ENCODE results near the gene TMEM132E. TPM values are rescaled to one million over a fixed set of nuclear protein-coding genes. Genes with fewer than 3 reads are reported as not detected.

TMEM132E gene
- total RNA-seq, 1 experiment from 2014 or later = 0.42 TPM

- no CpG with 5 or more reads among the region's 3 CpGs for WGBS (ENCODE audit: extremely low coverage, insufficient read length, low lambda C conversion rate)
- Histone ChIP-seq H2BK120ac (ENCODE audit: low read depth, low read length, poor library complexity, severe bottlenecking) (no peak overlapping the region), H3K9me3 (ENCODE audit: control insufficient read depth, low read depth, low read length) (no peaks in the 10 kb centered on the region), H3K27ac (ENCODE audit: insufficient read length, low read depth, low read length) (no peak overlapping the region), H3K79me2 (ENCODE audit: insufficient read depth, low read length) (no peaks in the 10 kb centered on the region), H3K27me3 (ENCODE audit: insufficient read depth, low read length) (no peaks in the 10 kb centered on the region; the same call in 1 of the 2 replicates), H4K91ac (ENCODE audit: insufficient read length, low read depth, low read length) (no peak overlapping the region), H3K4me1 (ENCODE audit: insufficient read depth, low read length) (peaks cover 9% of the 10 kb centered on the region; the same call in 1 of the 2 replicates), H3K23ac (ENCODE audit: insufficient read length, low read depth, low read length) (no peak overlapping the region), H3K56ac (ENCODE audit: insufficient read length, low read depth, low read length) (no peak overlapping the region), H3T11ph (ENCODE audit: low read length) (no peak overlapping the region), H2AK5ac (ENCODE audit: insufficient read length, low read length) (no peak overlapping the region), H2BK20ac (ENCODE audit: low read depth, low read length, poor library complexity, severe bottlenecking) (no peak overlapping the region), H3K18ac (ENCODE audit: insufficient read length, low read depth, low read length) (no peak overlapping the region), H3K4me2 (ENCODE audit: insufficient read depth, insufficient read length, low read length) (no peak overlapping the region), H3K9ac (ENCODE audit: extremely low read depth, insufficient read length, low read length) (no peak overlapping the region), H3K14ac (ENCODE audit: insufficient read depth, low read length) (no peak overlapping the region), H3K79me1 (ENCODE audit: insufficient read depth, low read depth, low read length, poor library complexity, severe bottlenecking) (no peaks in the 10 kb centered on the region), H3K4ac (ENCODE audit: low read depth, low read length) (no peak overlapping the region), H2BK5ac (ENCODE audit: insufficient read length, low read length) (no peak overlapping the region), H2AFZ (ENCODE audit: low read length) (no peak overlapping the region), H4K20me1 (ENCODE audit: control insufficient read depth, insufficient read depth, insufficient read length) (no peaks in the 10 kb centered on the region), H2BK12ac (ENCODE audit: insufficient read length, low read depth, low read length) (no peak overlapping the region), H2BK15ac (ENCODE audit: low read depth, low read length) (no peak overlapping the region), H3K23me2 (ENCODE audit: insufficient read length, low read depth, low read length, poor library complexity, severe bottlenecking) (no peaks in the 10 kb centered on the region), H4K5ac (ENCODE audit: insufficient read length, low read depth, low read length) (no peak overlapping the region), H4K8ac (replicated peaks; ENCODE audit: insufficient read length, low read depth, low read length) (no peak overlapping the region)
- no peaks in the 10 kb centered on the region; a peak in 2 of 5 replicates for H3K9me3 Mint-ChIP-seq
- no peak overlapping the region for H3K4me3 Mint-ChIP-seq
- H3K4me1 Mint-ChIP-seq = peaks cover 44 to 47% of the 10 kb centered on the region in 2 experiments
- H3K27me3 Mint-ChIP-seq (ENCODE audit: low read depth) = peaks cover 24% of the 10 kb centered on the region
- no peak for TF ChIP-seq CTCF (conservative IDR thresholded peaks at IDR 0.05)
- no peaks in the 10 kb centered on the region for H3K36me3 Mint-ChIP-seq (ENCODE audit: insufficient read depth in 1 of 3, low read depth in 3 of 3)
- peak overlapping the region in 2 of 3 experiments; percentile 63 to 68; a peak in 2 of 7 replicates for H3K27ac Mint-ChIP-seq
- no peak for DNase-seq
These were observed 40.4 kb downstream of the TMEM132E start for GRCh38 chr17:34619687-34620217.
